NCI-H2227 (cell line): Measurements from ENCODE around the gene SLC38A4.

Experiments
- DNase-seq: peaks from one replicate; lab custom pipeline; 2025; ENCODE audit not compliant: unreplicated experiment; lab: John Stamatoyannopoulos, UW

Gene SLC38A4

DNA sequence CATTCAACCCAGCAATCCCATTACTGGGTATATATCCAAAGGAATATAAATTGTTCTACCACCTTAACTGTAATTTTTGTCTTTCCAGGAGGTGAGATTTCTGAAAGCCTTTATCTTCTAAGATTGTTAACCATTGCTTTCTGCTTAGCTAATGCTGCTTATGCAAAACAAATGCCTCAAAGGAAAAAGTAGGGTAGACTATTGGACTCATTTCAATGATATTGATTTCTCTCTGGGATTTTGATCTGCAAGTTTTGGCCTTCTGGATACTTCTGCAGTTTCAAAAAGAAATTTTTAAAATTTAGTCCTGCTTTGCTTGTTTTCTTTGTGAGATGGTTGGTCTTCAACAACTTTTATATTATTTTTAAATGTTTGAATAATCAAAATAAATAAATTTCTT is 108.6 kb downstream of the SLC38A4 start:
- DNase-seq: no peak
